AG09309 (cell line): ENCODE measurements around the gene SLC6A2.
"Not testable (repeated sequence)": the region's sequence is repeated elsewhere in the genome, so short reads cannot be mapped to it uniquely, and the experiment has no call there.

Source experiments
- DNase-seq: peaks from one replicate; pipeline ENCODE4 v3.0.0-alpha.2; 2010; ENCODE audit warnings: low read depth
- H3K4me3 ChIP-seq: 2 replicates; pipeline ENCODE4 v1.5.1; 2011; ENCODE audit warnings: mild to moderate bottlenecking, low read depth, low read length, moderate library complexity; ENCODE audit not compliant: control insufficient read depth
- CTCF ChIP-seq: IDR thresholded peaks from 2 replicates; pipeline ENCODE4 v1.5.1; 2011; ENCODE audit warnings: mild to moderate bottlenecking, low read depth, low read length, inconsistent platforms; ENCODE audit not compliant: insufficient read depth, control insufficient read depth; ENCODE audit errors: missing control alignments

Gene SLC6A2

GRCh38 chr16:55655897-55656681 is at the start of gene SLC6A2:
TSS of gene SLC6A2 (plus strand) at chr16:55655988. CDS start at chr16:55656695, 707 bp downstream.
- no peak for TF ChIP-seq CTCF
- no peak within 1 kb of the TSS for H3K4me3 ChIP-seq
- no peak for DNase-seq

- no peak overlapping the region for H3K4me3 ChIP-seq
- DNase-seq, result no peak
- TF ChIP-seq CTCF, result no peak
These were observed 42.0 kb upstream of the SLC6A2 start for GRCh38 chr16:55613613-55614335.

GRCh38 chr16:55615071-55615470 is 40.7 kb upstream of the SLC6A2 start:
- no peak for TF ChIP-seq CTCF
- no peak for DNase-seq
- H3K4me3 ChIP-seq, result no peak overlapping the region

- not testable (repeated sequence) for DNase-seq, H3K4me3 ChIP-seq
These were observed 40.1 kb upstream of the SLC6A2 start for GRCh38 chr16:55615670-55616069.

- no peak for TF ChIP-seq CTCF
- DNase-seq, result no peak
- H3K4me3 ChIP-seq, result no peak overlapping the region
These were observed 34.0 kb upstream of the SLC6A2 start for GRCh38 chr16:55621771-55622170.

GRCh38 chr16:55622272-55622671 is 33.5 kb upstream of the SLC6A2 start:
- H3K4me3 ChIP-seq, result no peak overlapping the region
- DNase-seq, result no peak
- TF ChIP-seq CTCF, result no peak

GRCh38 chr16:55622930-55623561 is 32.7 kb upstream of the SLC6A2 start:
- no peak overlapping the region for H3K4me3 ChIP-seq
- TF ChIP-seq CTCF, result peak; percentile 9
- no peak for DNase-seq
